HG02798 (cell line): ENCODE results near the gene SORCS2.

Experiments
- ATAC-seq: cut with Tn5 transposase; IDR thresholded peaks from one replicate; pipeline ENCODE4 v1.9.1; 2021; ENCODE audit warnings: mild to moderate bottlenecking; ENCODE audit not compliant: unreplicated experiment, poor library complexity

Gene SORCS2

GRCh38 chr4:7239844-7240243, 47.5 kb downstream of the SORCS2 start:
- ATAC-seq, result no peak

GRCh38 chr4:7240306-7240705, 48.0 kb downstream of the SORCS2 start:
- no peak for ATAC-seq

- no peak for ATAC-seq
These were observed 49.3 kb downstream of the SORCS2 start for GRCh38 chr4:7241597-7242125.

- no peak for ATAC-seq
These were observed 50.4 kb downstream of the SORCS2 start for GRCh38 chr4:7242766-7243165.

- no peak for ATAC-seq
These were observed 51.4 kb downstream of the SORCS2 start for GRCh38 chr4:7243609-7244330.

GRCh38 chr4:7244331-7244665, 52.0 kb downstream of the SORCS2 start:
- ATAC-seq, result no peak

- no peak for ATAC-seq
These were observed 52.5 kb downstream of the SORCS2 start for GRCh38 chr4:7244751-7245320.

- ATAC-seq, result no peak
These were observed 55.2 kb downstream of the SORCS2 start for GRCh38 chr4:7247521-7247920.

GRCh38 chr4:7247946-7248345, 55.6 kb downstream of the SORCS2 start:
- ATAC-seq, result no peak

- no peak for ATAC-seq
These were observed 56.5 kb downstream of the SORCS2 start for GRCh38 chr4:7248857-7249256.

GRCh38 chr4:7251321-7251720, 59.0 kb downstream of the SORCS2 start:
- no peak for ATAC-seq

- ATAC-seq, result no peak
These were observed 59.7 kb downstream of the SORCS2 start for GRCh38 chr4:7252051-7252450.

GRCh38 chr4:7252510-7253340, 60.4 kb downstream of the SORCS2 start:
- no peak for ATAC-seq

- ATAC-seq, result no peak
These were observed 61.0 kb downstream of the SORCS2 start for GRCh38 chr4:7253341-7253700.

- no peak for ATAC-seq
These were observed 61.5 kb downstream of the SORCS2 start for GRCh38 chr4:7253837-7254236.

GRCh38 chr4:7254736-7255487, 62.6 kb downstream of the SORCS2 start:
- ATAC-seq, result peak; percentile 89

GRCh38 chr4:7255488-7255881, 63.1 kb downstream of the SORCS2 start:
- no peak for ATAC-seq

- no peak for ATAC-seq
These were observed 63.7 kb downstream of the SORCS2 start for GRCh38 chr4:7255996-7256395.

- no peak for ATAC-seq
These were observed 64.9 kb downstream of the SORCS2 start for GRCh38 chr4:7256984-7257810.

- ATAC-seq, result no peak
These were observed 66.7 kb downstream of the SORCS2 start for GRCh38 chr4:7259039-7259438.
